C4-2B (cell line): Measurements from ENCODE around the gene MEAF6.

Experiments used
- H3K27ac ChIP-seq: fragments of 450-650 bp; 2 replicates; pipeline ENCODE4 v1.5.1; 2017
- ZFX ChIP-seq: fragments of 450-650 bp; IDR thresholded peaks from 2 replicates; pipeline ENCODE4 v1.6.1; 2017
- TF ChIP-seq, protein P1 (sequence below): fragments of 450-650 bp; conservative IDR thresholded peaks from 2 replicates; pipeline ENCODE4 v1.5.1; 2017; ENCODE audit warnings: mild to moderate bottlenecking

MEAF6 gene

GRCh38 chr1:37480581-37481288 is 33.8 kb downstream of the MEAF6 start:
- H3K27ac ChIP-seq, result peak overlapping the region; percentile 87
- no peak for TF ChIP-seq ZFX
- TF ChIP-seq, protein P1, sequence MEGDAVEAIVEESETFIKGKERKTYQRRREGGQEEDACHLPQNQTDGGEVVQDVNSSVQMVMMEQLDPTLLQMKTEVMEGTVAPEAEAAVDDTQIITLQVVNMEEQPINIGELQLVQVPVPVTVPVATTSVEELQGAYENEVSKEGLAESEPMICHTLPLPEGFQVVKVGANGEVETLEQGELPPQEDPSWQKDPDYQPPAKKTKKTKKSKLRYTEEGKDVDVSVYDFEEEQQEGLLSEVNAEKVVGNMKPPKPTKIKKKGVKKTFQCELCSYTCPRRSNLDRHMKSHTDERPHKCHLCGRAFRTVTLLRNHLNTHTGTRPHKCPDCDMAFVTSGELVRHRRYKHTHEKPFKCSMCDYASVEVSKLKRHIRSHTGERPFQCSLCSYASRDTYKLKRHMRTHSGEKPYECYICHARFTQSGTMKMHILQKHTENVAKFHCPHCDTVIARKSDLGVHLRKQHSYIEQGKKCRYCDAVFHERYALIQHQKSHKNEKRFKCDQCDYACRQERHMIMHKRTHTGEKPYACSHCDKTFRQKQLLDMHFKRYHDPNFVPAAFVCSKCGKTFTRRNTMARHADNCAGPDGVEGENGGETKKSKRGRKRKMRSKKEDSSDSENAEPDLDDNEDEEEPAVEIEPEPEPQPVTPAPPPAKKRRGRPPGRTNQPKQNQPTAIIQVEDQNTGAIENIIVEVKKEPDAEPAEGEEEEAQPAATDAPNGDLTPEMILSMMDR, result no peak

DNA sequence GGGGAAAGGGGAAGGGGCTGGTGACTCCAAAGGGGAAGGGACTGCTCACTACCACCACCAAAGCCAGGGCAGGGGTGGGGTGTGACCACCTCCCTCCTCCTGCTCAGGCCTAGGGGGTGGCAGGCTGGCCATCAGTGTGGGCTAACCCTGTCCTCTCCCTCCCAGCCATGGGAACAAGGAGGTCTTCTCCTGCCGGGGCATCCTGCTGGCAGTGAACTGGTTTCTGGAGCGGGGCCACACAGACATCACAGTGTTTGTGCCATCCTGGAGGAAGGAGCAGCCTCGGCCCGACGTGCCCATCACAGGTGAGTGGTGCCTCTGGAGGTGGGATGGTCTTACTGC is 34.5 kb downstream of the MEAF6 start:
- peak overlapping the region; percentile 87 for H3K27ac ChIP-seq
- TF ChIP-seq ZFX, result no peak
- TF ChIP-seq, protein P1, result no peak

- TF ChIP-seq ZFX, result 0 out of 2 replicates have a peak, but pooled peaks have one; percentile 30
- TF ChIP-seq, protein P1, result no peak
- peak overlapping the region; percentile 87 for H3K27ac ChIP-seq
Measured at GRCh38 chr1:37479255-37480124, 35.1 kb downstream of the MEAF6 start.

DNA sequence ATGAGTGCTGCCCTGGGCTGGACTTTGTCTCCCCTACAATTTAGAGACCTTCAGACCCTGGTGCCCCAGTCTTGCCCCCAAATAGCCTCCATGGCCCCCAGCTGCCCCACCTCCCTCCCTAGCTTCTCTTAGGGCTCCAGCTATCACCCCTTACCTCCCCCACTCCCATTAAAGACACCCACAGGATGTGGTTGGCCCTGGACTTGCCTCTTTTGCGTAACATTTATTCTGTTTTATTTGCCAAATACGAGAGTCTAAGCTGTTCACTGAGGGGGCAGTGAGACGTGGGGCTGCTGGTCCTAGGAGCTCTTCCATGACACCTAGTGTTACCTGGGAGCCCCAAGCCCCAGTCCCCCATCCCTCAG is 35.7 kb downstream of the MEAF6 start:
- peak overlapping the region; percentile 87 for H3K27ac ChIP-seq
- no peak for TF ChIP-seq ZFX
- TF ChIP-seq, protein P1, result no peak

- peak overlapping the region; percentile 87 for H3K27ac ChIP-seq
- no peak for TF ChIP-seq ZFX
- TF ChIP-seq, protein P1, result no peak
Measured at GRCh38 chr1:37478451-37478881, 36.1 kb downstream of the MEAF6 start.

GRCh38 chr1:37477946-37478345 is 36.6 kb downstream of the MEAF6 start:
- peak overlapping the region; percentile 87 for H3K27ac ChIP-seq
- TF ChIP-seq ZFX, result no peak
- TF ChIP-seq, protein P1, result no peak
